ENCODE data around the gene CELSR1. TPM values are rescaled to one million over a fixed set of nuclear protein-coding genes. Genes with fewer than 3 reads are reported as not detected.

The CELSR1 gene
- total and polyA plus RNA-seq, 7 donors, result 0.23 to 5.0 (median 0.82) TPM

- TF ChIP-seq EP300 (IDR thresholded peaks at IDR 0.05) (no peak), POLR2A (IDR thresholded peaks at IDR 0.05) (no peak), POLR2AphosphoS5 (IDR thresholded peaks at IDR 0.05) (no peak)
- TF ChIP-seq, protein P1, sequence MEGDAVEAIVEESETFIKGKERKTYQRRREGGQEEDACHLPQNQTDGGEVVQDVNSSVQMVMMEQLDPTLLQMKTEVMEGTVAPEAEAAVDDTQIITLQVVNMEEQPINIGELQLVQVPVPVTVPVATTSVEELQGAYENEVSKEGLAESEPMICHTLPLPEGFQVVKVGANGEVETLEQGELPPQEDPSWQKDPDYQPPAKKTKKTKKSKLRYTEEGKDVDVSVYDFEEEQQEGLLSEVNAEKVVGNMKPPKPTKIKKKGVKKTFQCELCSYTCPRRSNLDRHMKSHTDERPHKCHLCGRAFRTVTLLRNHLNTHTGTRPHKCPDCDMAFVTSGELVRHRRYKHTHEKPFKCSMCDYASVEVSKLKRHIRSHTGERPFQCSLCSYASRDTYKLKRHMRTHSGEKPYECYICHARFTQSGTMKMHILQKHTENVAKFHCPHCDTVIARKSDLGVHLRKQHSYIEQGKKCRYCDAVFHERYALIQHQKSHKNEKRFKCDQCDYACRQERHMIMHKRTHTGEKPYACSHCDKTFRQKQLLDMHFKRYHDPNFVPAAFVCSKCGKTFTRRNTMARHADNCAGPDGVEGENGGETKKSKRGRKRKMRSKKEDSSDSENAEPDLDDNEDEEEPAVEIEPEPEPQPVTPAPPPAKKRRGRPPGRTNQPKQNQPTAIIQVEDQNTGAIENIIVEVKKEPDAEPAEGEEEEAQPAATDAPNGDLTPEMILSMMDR (IDR thresholded peaks at IDR 0.05), result peak; percentile 56 to 92 (median 88)
- intact Hi-C loops (cut with DNase I), result loop anchor here (2.0 to 5.0 kb wide), 2 partner anchors 175 to 420 kb away; no protein-coding TSS in a partner anchor
- no peak overlapping the region for H3K27ac ChIP-seq
- peaks cover 11 to 29% (median 18%) of the 10 kb centered on the region in 3 donors for H3K27me3 ChIP-seq
- H3K36me3 ChIP-seq, result no peaks in the 10 kb centered on the region
- no peaks in the 10 kb centered on the region for H3K9me3 ChIP-seq
- H3K4me1 ChIP-seq, result peaks cover 0 to 27% (median 24%) of the 10 kb centered on the region in 4 donors
- peak; percentile 78 for DNase-seq
- 19 to 33% methylated on average over 27 of the region's 27 CpGs for WGBS, 2 donors
- H3K4me3 ChIP-seq, result no peak overlapping the region
Measured at GRCh38 chr22:46542011-46542985, 4.9 kb upstream of the CELSR1 start.

GRCh38 chr22:46541536-46541935, 4.1 kb upstream of the CELSR1 start:
- intact Hi-C loops (cut with DNase I), result loop anchor here (5.0 kb wide), 1 partner anchor 419 kb away; no protein-coding TSS in a partner anchor
- Histone ChIP-seq H3K9me3 (no peaks in the 10 kb centered on the region), H3K4me1 (peaks cover 0 to 20% (median 19%) of the 10 kb centered on the region in 4 donors), H3K27me3 (peaks cover 13 to 35% (median 20%) of the 10 kb centered on the region in 3 donors), H3K36me3 (no peaks in the 10 kb centered on the region), H3K27ac (no peak overlapping the region), H3K4me3 (no peak overlapping the region)
- DNase-seq, result no peak
- WGBS, 2 donors, result 93% methylated on average over 7 of the region's 7 CpGs
- TF ChIP-seq, protein P1 (IDR thresholded peaks at IDR 0.05), result no peak

- H3K27ac ChIP-seq, result no peak overlapping the region
- peaks cover 20 to 41% (median 27%) of the 10 kb centered on the region in 3 donors for H3K27me3 ChIP-seq
- no peak for DNase-seq
- intact Hi-C loops (cut with DNase I), result loop anchor here (5.0 kb wide), 1 partner anchor 419 kb away; no protein-coding TSS in a partner anchor
- H3K4me1 ChIP-seq, result peaks cover 0 to 18% (median 15%) of the 10 kb centered on the region in 4 donors
- WGBS, 2 donors, result 97% methylated on average over 5 of the region's 5 CpGs
- no peak overlapping the region for H3K4me3 ChIP-seq
- H3K9me3 ChIP-seq, result no peaks in the 10 kb centered on the region
- no peaks in the 10 kb centered on the region for H3K36me3 ChIP-seq
- TF ChIP-seq EP300 (IDR thresholded peaks at IDR 0.05) (no peak), POLR2A (IDR thresholded peaks at IDR 0.05) (no peak), POLR2AphosphoS5 (IDR thresholded peaks at IDR 0.05) (no peak)
- TF ChIP-seq, protein P1 (IDR thresholded peaks at IDR 0.05), result no peak
Measured at GRCh38 chr22:46540874-46541273, 3.5 kb upstream of the CELSR1 start.

- peaks cover 0 to 18% (median 15%) of the 10 kb centered on the region in 4 donors for H3K4me1 ChIP-seq
- no peaks in the 10 kb centered on the region for H3K36me3 ChIP-seq
- WGBS, 2 donors, result 11 to 54% methylated on average over 9 of the region's 9 CpGs
- DNase-seq, result no peak
- TF ChIP-seq EP300 (IDR thresholded peaks at IDR 0.05) (no peak), POLR2AphosphoS5 (IDR thresholded peaks at IDR 0.05) (no peak), POLR2A (IDR thresholded peaks at IDR 0.05) (no peak)
- TF ChIP-seq, protein P1 (IDR thresholded peaks at IDR 0.05), result no peak
- no peak overlapping the region for H3K4me3 ChIP-seq
- no peak overlapping the region for H3K27ac ChIP-seq
- intact Hi-C loops (cut with DNase I), result loop anchor here (10.0 kb wide), 1 partner anchor 544 kb away; no protein-coding TSS in a partner anchor
- no peaks in the 10 kb centered on the region for H3K9me3 ChIP-seq
- peaks cover 22 to 57% (median 33%) of the 10 kb centered on the region in 3 donors for H3K27me3 ChIP-seq
Measured at GRCh38 chr22:46539169-46539568, 1.7 kb upstream of the CELSR1 start.

Measured in sigmoid colon (tissue), 7 donors.